ENCODE measurements around the gene ELMO1.

Gene ELMO1, protein sequence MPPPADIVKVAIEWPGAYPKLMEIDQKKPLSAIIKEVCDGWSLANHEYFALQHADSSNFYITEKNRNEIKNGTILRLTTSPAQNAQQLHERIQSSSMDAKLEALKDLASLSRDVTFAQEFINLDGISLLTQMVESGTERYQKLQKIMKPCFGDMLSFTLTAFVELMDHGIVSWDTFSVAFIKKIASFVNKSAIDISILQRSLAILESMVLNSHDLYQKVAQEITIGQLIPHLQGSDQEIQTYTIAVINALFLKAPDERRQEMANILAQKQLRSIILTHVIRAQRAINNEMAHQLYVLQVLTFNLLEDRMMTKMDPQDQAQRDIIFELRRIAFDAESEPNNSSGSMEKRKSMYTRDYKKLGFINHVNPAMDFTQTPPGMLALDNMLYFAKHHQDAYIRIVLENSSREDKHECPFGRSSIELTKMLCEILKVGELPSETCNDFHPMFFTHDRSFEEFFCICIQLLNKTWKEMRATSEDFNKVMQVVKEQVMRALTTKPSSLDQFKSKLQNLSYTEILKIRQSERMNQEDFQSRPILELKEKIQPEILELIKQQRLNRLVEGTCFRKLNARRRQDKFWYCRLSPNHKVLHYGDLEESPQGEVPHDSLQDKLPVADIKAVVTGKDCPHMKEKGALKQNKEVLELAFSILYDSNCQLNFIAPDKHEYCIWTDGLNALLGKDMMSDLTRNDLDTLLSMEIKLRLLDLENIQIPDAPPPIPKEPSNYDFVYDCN

DNA sequence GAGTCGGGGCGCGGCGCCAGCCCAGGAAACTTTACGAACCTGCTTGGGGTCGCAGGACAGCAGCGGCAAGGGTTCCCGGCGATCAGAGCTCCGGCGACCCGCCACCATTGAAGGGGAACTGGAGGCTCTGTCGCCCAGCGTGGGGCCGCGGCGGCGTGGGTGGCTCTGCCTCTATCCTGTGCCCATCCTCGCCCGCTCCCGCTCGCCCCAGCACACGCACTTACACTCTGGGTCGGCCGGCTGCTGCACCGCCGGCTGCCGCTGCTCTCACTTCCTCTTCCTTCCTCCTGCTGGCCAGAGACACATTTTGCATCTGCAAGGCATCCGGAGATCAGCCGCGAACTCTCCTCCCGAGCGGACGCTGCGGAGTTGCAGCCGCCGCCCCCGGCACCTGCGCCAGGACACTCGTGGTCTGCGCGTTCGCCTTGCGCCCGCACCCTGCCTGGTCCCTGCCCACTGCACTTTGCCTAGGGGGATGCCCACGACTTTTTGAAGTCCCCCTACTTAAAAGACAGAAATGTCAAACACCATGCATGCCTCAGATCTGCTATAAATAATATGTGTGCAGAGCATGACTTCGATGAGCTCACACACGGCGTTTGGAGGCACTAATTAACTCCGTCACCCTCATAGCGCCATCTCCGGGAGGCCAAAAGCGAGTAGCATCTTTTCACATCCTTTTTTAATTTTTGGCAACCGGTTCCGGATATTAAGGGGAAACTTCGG lies at the start of gene ELMO1:
Gene ELMO1 (minus strand): TSS at position 229 of the 726 bp plus-strand sequence. CDS start 106,174 bp downstream, outside the sequence.
- peak; percentile 53 to 55 for DNase-seq (ENCODE audit: low read depth in 2 of 2)

DNA sequence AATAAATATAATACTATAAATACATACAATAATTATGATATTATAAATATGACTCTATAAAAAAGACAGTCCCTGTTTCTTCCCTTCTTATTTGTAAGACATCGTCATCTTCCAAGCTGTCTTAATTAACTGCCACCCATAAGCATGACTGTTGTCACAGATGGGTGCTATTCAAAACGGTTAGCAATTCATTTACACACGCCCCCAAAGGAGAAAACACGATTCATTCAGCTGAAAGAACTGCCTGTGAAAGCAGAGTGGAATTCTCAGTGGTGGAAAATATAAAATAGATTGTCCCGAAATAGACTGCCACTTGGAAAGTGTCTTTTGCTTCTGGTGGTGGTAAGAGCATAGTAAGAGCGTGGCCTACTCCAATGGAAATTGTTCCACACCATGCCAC lies 48.9 kb upstream of the ELMO1 start:
- no peak for DNase-seq (ENCODE audit: low read depth in 2 of 2)

DNA sequence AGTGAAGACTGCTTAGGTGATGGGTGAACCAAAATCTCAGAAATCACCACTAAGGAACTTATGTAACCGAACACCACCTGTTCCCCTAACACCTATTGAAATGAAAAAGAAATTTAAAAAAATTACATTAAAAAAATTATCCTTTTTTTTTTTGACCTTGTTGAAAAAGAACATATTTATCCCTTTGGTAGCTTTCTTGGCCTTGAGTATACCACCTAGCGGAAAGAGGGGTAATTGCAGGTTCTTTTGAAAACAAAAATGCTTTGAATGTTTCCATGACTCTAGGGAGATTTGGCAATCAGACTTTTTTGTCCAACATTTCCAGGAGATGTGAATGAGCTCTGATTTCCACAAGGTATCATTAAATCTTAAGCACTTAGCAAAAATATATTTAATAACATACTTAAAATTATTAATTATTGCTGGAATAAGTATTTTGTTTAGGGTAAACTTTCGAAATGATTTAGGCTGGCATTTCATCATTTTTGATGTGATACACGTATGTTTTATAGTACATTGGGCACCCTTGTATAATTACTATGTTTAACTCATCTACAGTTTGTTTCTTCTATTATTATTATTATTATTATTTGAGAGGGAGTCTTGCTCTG lies 47.0 kb upstream of the ELMO1 start:
- DNase-seq (ENCODE audit: low read depth in 2 of 2): no peak

DNA sequence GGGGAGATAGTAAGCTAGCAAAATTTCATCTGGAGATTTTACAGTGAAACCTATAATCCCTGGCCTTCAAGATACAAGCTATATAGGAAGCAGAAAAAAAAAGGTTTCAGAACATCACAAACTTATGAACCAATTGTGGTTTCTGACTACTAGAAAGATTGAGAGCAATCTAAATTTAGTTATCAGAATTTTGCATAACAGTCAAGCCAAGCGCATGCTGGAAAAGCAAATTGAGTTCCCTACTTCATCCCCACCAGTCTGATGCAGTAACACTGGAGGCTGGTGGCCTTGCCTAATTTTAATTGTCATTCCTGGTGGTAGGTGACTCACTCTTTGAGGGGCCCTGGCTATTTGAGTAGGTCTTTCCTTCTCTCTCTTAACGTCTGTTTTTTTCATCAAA lies 46.3 kb upstream of the ELMO1 start:
- DNase-seq (ENCODE audit: low read depth in 2 of 2): no peak

DNA sequence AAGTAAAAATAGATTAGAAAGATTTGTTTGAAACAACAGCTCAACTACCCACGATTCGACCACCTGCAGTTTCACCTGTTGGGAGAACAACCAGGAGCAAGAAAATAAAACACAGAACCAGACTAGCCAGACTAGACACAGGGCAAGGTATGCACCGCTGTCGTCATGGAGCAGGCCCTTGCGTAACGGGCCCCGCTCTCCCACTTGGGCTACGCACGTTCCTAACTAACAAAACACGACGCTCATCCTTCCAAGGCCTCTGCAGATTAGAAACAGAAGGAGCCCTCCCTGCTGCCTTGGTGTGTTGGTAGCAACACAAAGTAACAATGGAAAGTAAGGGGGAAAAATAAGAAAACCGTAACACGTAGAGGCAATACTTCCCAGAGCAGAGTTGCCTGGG lies 45.1 kb upstream of the ELMO1 start:
- DNase-seq (ENCODE audit: low read depth in 2 of 2): no peak

DNA sequence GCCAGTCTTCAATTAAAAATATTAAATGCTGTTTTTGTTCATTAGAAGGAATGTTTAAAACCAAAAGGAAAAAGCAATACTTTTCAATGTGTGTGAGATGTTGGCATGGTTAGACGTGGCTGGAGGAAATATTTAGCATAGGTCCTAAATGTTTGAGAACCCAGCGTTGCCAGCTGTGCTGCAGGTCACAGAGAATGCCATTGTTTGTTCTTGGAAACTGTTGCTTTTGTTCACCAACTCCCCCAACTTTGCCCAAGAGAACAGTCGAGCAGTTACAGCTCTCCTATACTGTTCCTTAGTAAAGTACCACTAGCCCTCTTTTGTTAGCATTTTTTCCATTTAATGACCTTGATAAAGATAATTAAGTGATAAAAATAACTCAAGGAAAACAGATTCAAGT lies 44.5 kb upstream of the ELMO1 start:
- DNase-seq (ENCODE audit: low read depth in 2 of 2): no peak

DNA sequence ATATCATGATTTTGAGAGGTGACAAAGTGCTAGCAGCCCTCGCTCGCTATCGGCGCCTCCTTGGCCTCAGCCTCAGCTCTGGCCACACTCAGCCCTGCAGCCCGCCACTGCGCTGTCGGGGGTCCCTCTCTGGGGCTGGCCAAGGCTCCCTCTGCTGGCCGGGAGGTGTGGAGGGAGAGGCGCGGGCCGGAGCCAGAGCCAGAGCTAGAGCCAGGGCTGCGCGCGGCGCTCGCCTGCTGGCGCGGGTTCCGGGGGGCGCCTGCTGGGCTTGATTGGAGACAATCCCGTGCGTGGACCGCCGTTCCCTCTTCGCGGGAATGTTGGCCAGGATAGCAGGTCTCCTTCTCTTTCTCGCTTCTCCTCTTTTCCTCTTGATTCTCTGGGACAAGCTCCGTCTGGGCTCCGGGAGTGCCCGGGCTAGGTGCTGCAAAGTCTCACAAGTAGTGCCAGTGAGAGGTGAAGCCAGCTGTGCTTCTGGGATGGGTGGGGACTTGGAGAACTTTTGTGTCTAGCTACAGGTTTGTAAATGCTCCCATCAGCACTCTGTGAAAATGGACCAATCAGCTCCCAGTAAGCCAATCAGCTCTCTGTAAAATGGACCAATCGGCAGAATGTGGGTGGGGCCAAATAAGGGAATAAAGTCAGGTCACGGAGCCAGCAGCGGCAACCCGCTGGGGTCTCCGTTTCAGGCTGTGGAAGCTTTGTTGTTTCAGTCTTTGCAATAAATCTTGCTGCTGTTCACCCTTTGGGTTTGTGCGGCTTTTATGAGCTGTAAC lies 43.4 kb upstream of the ELMO1 start:
- DNase-seq (ENCODE audit: low read depth in 2 of 2): no peak

DNA sequence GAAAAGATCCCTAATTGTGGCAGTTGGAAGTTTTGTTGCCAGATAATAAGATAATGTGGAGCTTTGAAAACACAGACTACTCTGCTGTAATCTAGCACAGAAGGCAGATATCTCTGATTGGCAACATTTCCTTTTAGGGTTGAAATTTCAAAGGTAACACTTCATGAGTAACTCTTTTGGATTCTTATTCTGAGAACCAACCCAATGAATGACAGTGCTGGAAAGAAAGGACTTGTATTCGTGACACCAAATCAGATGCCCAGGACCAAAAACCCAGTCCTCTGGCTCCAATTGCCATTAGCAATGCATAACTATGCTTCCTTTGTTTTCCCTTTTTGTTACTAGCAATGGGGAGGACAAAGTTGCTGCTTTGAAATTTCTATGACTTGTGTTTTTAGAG lies 41.0 kb upstream of the ELMO1 start:
- DNase-seq (ENCODE audit: low read depth in 2 of 2): no peak

DNA sequence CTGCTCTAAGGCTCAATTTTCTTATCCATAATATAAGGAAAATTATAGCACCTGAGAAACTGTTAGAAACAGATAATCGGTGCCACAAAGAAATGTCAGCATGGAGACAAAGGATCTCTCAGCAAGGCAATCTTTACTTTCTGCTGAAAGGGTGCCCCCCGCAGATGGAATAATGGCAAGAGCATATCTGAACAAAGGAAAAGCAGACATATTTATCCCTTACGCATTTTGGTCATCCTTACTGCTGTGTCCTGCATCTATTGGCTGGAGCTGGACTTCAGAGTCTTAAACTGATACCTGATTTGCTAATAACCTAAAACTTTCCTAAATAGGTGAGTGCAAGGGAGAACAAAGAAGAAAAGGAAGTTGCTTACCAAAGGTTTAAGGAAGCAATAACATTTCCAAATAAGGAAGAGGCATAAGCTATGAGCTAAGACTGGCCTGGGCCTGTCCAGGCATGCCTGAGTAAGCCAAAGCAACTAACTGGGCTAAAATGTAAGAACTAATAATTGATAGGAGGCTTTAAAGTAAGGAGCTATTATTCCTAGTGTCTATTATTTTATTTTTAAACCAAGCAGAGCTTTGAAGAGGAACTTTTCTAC lies 39.6 kb upstream of the ELMO1 start:
- no peak for DNase-seq (ENCODE audit: low read depth in 2 of 2)

DNA sequence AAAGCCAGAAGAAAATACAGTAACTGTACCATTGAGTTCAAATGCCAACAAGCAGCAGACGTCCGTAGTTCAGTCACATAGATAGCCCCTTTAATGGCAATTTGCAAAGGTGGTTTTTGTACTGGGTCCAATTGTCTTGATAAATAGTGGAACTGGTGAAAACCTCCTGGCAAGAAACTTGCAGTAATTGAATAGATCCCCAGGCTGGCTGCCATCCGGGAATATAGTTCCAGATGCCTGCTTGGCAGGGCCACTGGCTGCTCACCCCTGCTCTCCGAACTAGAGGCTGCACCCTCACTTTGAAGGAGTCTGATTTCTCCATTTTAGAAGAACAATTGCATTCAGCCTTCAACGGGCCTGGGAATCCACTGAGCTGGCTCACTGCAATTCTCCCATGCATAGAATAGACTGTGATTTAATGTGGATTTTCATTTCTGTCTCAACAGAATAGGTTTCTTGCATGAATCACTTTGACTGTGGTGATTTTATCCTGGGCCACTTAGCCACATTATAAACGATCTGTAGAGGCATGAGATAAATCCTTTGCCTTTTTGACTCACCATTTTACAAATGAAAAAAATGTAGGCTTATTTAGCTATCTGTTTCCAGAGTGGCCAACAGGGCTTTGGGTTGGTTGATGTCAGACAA lies 35.9 kb upstream of the ELMO1 start:
- no peak for DNase-seq (ENCODE audit: low read depth in 2 of 2)

DNA sequence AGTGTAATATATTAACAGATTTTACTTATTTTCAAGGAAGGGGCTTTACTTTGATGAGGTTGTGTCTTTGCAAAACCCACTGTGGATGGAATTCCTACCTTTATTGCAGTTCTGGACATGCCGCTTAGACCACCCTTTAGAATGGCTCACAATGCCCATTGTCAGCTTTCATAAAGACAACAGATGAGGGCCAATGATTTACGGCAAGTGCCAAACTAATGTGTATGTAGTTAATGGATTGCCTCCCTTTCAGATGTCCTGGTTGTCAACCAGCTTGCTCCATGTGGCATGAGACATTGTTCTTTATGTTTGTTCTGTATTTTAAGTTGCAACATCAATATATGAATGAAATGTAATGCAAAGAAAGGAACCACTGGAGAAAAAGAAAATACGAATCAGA lies 35.0 kb upstream of the ELMO1 start:
- DNase-seq (ENCODE audit: low read depth in 2 of 2): no peak

DNA sequence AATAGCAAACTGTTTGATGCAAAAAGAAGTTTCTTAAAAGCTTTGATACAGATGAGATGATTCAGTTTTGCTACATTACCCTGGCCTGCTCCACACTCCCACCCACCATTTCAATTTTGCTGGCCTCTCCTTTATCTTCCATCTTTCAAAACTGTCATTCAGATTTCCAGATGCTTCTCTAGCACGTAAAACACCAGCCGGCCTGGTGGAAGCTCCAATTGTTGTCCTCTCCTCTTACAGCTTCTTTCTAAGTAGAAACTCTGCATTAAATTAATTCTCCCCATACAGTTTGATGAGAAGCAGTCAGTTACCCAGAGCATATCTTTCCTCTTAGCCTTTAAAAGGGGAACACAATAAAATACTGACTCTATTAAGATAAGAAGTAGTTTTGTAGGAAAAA lies 34.3 kb upstream of the ELMO1 start:
- DNase-seq (ENCODE audit: low read depth in 2 of 2): no peak

DNA sequence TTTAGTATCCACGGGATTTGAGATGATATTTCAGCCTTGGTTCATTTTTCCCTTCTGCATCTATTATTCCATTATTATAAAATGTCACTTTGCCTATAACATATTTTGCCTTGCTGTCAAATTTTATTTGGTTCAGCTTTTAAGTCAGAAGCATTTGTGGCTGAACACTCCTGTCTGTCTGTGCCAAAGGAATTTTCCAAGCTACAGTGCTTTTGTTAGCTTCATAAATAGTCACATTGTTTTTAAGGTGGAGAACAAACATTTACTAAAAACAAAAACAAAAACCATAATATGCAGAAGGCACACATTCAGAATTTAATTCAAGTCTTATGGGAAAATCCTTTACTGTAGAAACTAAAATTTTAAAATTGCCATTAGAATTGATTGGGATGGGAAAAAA lies 33.8 kb upstream of the ELMO1 start:
- no peak for DNase-seq (ENCODE audit: low read depth in 2 of 2)

DNA sequence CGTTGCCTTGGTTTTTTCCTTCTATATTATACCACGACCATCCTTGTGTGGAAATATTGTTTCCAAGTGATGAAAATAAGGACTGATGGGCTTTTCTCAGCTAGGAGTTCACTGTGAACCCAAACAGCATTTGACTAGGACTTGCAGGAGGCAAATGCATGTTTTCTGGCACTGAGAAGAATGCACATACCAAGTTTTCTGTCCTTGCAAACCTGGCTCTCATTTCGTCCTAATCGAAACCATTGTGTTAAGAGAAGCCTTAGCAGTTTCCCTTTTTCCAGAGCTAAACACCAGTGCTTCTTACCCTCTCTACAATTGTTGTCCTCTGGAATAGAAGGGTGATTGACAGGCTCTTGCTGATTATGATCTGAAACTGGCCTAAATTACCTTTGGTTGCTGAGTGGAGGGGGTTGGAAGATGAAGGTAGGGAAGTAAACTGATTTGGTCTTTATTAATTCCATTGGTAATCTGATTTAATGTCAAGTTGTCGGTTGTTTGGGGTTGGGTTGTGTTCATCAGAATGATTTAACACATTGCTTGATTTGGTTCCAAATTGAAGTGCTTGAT lies 33.1 kb upstream of the ELMO1 start:
- no peak for DNase-seq (ENCODE audit: low read depth in 2 of 2)

DNA sequence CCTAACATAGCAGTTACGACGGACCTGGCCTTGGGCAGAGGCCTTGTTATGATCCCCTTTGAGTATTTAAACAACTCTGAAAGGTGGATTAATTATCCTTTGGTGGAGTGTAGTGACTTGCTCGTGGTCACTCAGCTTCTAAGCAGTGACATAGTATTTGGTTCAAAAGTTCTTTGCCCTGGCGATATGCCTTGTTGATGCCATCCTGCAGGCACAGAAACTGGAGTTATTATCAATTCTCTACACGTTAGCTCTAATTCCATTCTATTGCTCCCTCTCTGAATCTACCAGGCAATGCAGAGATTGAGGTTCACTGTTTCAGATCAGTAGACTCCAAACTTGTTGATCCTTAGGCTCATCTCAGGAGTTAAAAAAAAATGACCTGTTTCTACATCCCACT lies 32.5 kb upstream of the ELMO1 start:
- no peak for DNase-seq (ENCODE audit: low read depth in 2 of 2)

DNA sequence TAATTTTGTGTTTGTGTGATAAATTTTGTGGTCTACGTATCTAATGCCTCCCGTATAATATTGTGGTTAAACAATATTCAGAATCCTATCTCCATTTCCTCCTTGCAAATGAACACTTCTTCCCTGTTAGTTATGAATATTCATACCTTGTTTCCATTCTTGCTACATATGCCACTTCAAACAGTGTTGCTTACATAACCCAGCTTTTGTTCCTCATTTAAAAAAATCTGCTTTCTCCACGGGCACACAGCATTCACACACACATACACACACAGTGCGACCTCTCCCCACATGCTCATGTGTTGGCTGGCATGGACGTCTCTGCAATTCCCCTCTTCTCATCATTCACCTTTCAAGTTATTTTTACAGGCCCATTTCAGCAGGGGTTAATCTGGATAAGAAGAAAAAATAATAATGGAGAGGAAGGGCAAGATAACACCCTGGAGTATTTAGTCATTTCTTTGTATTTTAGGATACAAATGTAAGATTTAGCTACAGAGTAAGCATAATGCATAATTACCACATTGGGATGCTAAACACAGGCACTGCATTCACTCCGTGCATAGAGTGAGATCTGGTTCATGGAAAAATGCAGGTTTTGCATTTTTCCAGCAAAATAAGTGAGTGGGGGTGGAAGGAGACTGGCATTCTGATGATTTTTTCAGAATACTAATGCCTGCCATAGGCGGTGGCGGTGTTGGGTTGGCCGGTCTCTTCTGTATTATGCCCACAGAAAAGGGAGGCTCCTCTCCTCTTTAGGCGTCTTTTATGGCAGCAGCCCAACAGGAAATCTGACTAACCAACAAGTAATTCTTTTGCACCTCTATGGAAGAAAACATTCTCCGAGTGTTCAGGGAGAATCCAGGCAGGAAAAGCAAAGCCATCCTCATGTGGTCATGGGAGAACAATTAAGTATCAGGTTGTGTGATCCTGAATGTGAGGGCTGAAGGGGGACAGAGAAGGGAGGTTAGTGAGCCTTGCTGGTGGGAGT lies 31.7 kb upstream of the ELMO1 start:
- DNase-seq (ENCODE audit: low read depth in 2 of 2): no peak

DNA sequence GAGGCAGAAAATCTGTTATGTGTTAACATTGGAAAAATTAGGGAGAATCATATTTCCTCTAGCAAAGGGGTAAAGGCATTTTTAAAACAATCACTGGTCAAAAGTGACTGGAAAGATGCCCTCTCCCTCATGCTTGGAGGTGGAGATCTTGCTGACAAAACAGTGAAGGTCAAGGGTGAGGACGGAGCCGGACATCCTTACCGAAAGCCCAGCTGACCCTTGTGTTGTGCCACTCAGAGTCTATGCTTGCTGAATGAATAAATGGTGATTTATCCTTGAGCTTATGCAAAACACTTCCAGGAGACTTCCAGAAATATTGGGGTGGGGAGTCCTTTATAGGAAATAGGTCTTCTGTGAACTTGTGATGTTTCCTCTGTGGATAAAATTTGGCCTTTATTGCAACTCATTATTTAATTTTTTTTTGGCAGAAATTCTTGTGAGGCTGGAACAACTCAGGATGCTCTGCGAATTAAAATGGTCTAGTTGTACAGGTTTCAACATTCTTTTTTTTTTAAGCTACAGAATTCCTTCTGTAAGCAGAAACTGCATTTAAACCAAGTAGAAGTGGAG lies 28.3 kb upstream of the ELMO1 start:
- no peak for DNase-seq (ENCODE audit: low read depth in 2 of 2)

DNA sequence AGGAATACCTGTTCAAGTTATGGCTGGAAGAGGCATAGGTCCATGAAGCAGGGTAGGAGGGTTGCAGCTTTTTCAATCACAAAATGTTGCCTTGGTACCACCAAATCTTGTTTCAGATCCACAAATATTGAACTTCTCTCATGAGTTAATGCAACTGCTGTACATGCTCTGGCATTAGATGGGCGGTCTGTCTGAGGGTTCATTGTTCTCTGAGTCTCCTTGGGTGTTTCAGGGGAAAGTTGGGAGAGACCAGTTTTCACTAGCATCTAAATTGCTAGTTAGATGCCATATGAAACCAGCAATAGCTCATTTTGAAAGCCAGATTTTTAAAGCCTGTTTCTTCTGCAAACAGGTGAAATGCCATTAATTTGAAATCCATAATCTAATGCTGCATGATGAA lies 27.8 kb upstream of the ELMO1 start:
- DNase-seq (ENCODE audit: low read depth in 2 of 2): no peak

DNA sequence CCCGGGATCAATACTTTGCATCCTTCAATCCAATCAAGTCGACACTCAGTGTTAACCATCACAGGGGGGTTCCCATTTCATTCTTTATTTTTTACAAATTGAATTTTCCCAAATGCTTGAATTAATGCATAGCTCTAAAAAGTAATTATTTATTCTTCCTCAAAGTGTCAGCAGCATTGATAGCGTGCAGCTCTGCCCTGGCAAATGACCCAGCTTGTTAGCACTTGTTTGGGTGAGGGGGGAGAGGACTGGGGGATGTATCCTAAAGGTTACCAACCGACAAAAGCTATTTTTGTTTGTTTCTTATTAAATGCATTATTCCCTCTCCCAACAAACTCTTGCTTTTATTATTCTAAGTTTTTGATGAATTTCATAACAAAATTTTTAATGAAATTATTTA lies 27.0 kb upstream of the ELMO1 start:
- DNase-seq (ENCODE audit: low read depth in 2 of 2): no peak

Measured in stimulated activated CD4-positive, alpha-beta T cell treated with anti-CD3 and anti-CD28 coated beads, Interleukin-1b, Interleukin-23, amount 100 ng/mL, for 4 hours (primary cell).